Spleen (tissue), 11 donors: ENCODE measurements around the gene SH2D2A. TPM values are rescaled to one million over a fixed set of nuclear protein-coding genes. Genes with fewer than 3 reads are reported as not detected.
A peak's percentile ranks its signal among the peaks of the same experiment; 100 is the strongest.

ENCODE experiments used
- DNase-seq: peaks from one replicate; pipeline ENCODE4 v3.0.0-alpha.2; 2020
- H3K27ac ChIP-seq, 8 donors: fragments of 200-600 bp; sonication (generic) in 7 of 8; 1 replicate in 4 of 8; 2 replicates in 4 of 8; pipeline versions ENCODE4 v1.5.0 to v1.8.0; 2016 to 2021; ENCODE audit warnings: inconsistent platforms in 4 of 8, mild to moderate bottlenecking in 4 of 8, moderate library complexity in 1 of 8
- H3K27me3 ChIP-seq, 7 donors: fragments of 200-600 bp; sonication (generic) in 6 of 7; replicated peaks in 1 of 7; 1 replicate in 4 of 7; 2 replicates in 3 of 7; pipeline versions ENCODE4 v1.5.0 to v1.8.0; 2016 to 2021; ENCODE audit warnings: inconsistent platforms in 3 of 7, mild to moderate bottlenecking in 1 of 7
- H3K36me3 ChIP-seq, 6 donors: fragments of 200-600 bp; sonication (generic) in 5 of 6; 1 replicate in 4 of 6; 2 replicates in 2 of 6; pipeline versions ENCODE4 v1.5.0 to v1.8.0; 2016 to 2021; ENCODE audit warnings: inconsistent platforms in 2 of 6
- H3K4me1 ChIP-seq, 6 donors: fragments of 200-600 bp; sonication (generic) in 5 of 6; 1 replicate in 3 of 6; 2 replicates in 3 of 6; pipeline versions ENCODE4 v1.5.0 to v1.8.0; 2016 to 2021; ENCODE audit warnings: inconsistent platforms in 3 of 6
- H3K4me3 ChIP-seq, 8 donors: fragments of 200-600 bp; sonication (generic) in 7 of 8; 1 replicate in 4 of 8; 2 replicates in 4 of 8; pipeline versions ENCODE4 v1.5.0 to v1.8.0; 2016 to 2021; ENCODE audit warnings: inconsistent platforms in 4 of 8, mild to moderate bottlenecking in 4 of 8, moderate library complexity in 2 of 8
- H3K9me3 ChIP-seq, 8 donors: fragments of 200-600 bp; sonication (generic) in 7 of 8; 1 replicate in 4 of 8; 2 replicates in 4 of 8; pipeline versions ENCODE4 v1.5.0 to v1.8.0; 2016 to 2021; ENCODE audit warnings: inconsistent platforms in 4 of 8
- POLR2A ChIP-seq, 3 donors: fragments of 450-650 bp; IDR thresholded peaks; one replicate each; pipeline ENCODE4 v1.5.1; 2017; ENCODE audit warnings: antibody characterized with exemption in 3 of 3, mild to moderate bottlenecking in 1 of 3
- POLR2AphosphoS5 ChIP-seq, 3 donors: sonication (generic); formaldehyde crosslinking; IDR thresholded peaks; one replicate each; pipeline ENCODE4 v1.5.1; 2017; ENCODE audit warnings: antibody characterized with exemption in 3 of 3
- WGBS, 5 donors: extraction: QIAGEN DNeasy Blood & Tissue Kit in 3 of 5; methylation state at CpG; one replicate each; pipeline versions ENCODE4 v1.1.5 to v1.1.7; 2013 to 2018; 5-methylcytosine and 5-hydroxymethylcytosine counted together
- intact Hi-C: fragments of 100-400 bp; cut with DNase I; formaldehyde crosslinking; loops from one replicate; pipeline ENCODE4 v1.15.0; 2023; ENCODE audit warnings: low total_unique reads
- polyA plus RNA-seq, 3 donors: library from polyadenylated mRNA; stranded (reverse); fragments of 200-250 nt; gene quantifications; one replicate each; pipeline ENCODE4 v1.2.1, GENCODE V29; 2013
- total RNA-seq, 7 donors: library from RNA; depleted of rRNA in 3 of 7; stranded (reverse); fragments of >200 nt in 3 of 7; fragmentation: NEBNext Ultra II Directional in 4 of 7; extraction: Animal tissue kit (Norgen Biotek cat#: 25700) in 4 of 7; gene quantifications; one replicate each; pipeline versions ENCODE4 v1.1.0 to v1.2.1, GENCODE V29; 2016 to 2021
- TF ChIP-seq, protein P1 (sequence below), 11 experiments: fragments of 200-600 bp in 7 of 11; fragments of 450-650 bp in 4 of 11; sonication (generic) in 4 of 11; IDR thresholded peaks in 8 of 11; conservative IDR thresholded peaks in 3 of 11; 1 replicate in 7 of 11; 2 replicates in 4 of 11; pipeline versions ENCODE4 v1.4.0 to v1.8.0; 2016 to 2021; ENCODE audit warnings: antibody characterized with exemption in 11 of 11, inconsistent platforms in 4 of 11, mild to moderate bottlenecking in 1 of 11
- donor health status: healthy with polysubstance abuse.
- donor health status: DM: no; HTN: no; CAD: no; lungs with moderate emphysema.
- donor health status: DM: no; HTN: no; CAD: no.
- donor health status: Bipolar disorder and iron deficiency.
- donor health status: healthy.
- donor health status: DM: no; HTN: no; CAD: no.
- donor health status: DM: yes; HTN: yes; CAD: no.

Gene SH2D2A
- total and polyA plus RNA-seq, 10 donors, result 3.6 to 22.1 (median 12.4) TPM

- intact Hi-C loops, result no loop called here
- Histone ChIP-seq H3K9me3 (no peaks in the 10 kb centered on the region), H3K27ac (no peak overlapping the region), H3K27me3 (peaks cover 0 to 88% (median 14%) of the 10 kb centered on the region in 7 donors), H3K36me3 (no peaks in the 10 kb centered on the region), H3K4me3 (no peak overlapping the region), H3K4me1 (peaks cover 0 to 3% (median 0%) of the 10 kb centered on the region in 6 donors)
- no peak for TF ChIP-seq POLR2A (IDR thresholded peaks at IDR 0.05)
- peak; percentile 52 for DNase-seq
- 40 to 55% (median 42%) methylated on average over 8 to 9 of the region's 9 CpGs for WGBS, 5 donors
Observed at GRCh38 chr1:156839426-156840109, 22.9 kb upstream of the SH2D2A start.

- no peaks in the 10 kb centered on the region for H3K9me3 ChIP-seq
- peak; percentile 56 for DNase-seq
- TF ChIP-seq, protein P1, sequence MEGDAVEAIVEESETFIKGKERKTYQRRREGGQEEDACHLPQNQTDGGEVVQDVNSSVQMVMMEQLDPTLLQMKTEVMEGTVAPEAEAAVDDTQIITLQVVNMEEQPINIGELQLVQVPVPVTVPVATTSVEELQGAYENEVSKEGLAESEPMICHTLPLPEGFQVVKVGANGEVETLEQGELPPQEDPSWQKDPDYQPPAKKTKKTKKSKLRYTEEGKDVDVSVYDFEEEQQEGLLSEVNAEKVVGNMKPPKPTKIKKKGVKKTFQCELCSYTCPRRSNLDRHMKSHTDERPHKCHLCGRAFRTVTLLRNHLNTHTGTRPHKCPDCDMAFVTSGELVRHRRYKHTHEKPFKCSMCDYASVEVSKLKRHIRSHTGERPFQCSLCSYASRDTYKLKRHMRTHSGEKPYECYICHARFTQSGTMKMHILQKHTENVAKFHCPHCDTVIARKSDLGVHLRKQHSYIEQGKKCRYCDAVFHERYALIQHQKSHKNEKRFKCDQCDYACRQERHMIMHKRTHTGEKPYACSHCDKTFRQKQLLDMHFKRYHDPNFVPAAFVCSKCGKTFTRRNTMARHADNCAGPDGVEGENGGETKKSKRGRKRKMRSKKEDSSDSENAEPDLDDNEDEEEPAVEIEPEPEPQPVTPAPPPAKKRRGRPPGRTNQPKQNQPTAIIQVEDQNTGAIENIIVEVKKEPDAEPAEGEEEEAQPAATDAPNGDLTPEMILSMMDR (IDR thresholded peaks at IDR 0.05 in 8 of 11, conservative IDR thresholded peaks at IDR 0.05 in 3 of 11), result peak; percentile 55 to 91 (median 76)
- no peak for TF ChIP-seq POLR2A (IDR thresholded peaks at IDR 0.05)
- no peak for TF ChIP-seq POLR2AphosphoS5 (IDR thresholded peaks at IDR 0.05)
- peaks cover 0 to 86% (median 8%) of the 10 kb centered on the region in 7 donors for H3K27me3 ChIP-seq
- peaks cover 0 to 3% (median 0%) of the 10 kb centered on the region in 6 donors for H3K4me1 ChIP-seq
- intact Hi-C loops, result no loop called here
- H3K4me3 ChIP-seq, result no peak overlapping the region
- no peaks in the 10 kb centered on the region for H3K36me3 ChIP-seq
- H3K27ac ChIP-seq, result no peak overlapping the region
- 0 to 42% (median 36%) methylated on average over 1 to 7 of the region's 7 CpGs for WGBS, 5 donors
Observed at GRCh38 chr1:156838972-156839371, 22.3 kb upstream of the SH2D2A start.

GRCh38 chr1:156836892-156837291 is 20.2 kb upstream of the SH2D2A start:
- no peak for DNase-seq
- H3K27me3 ChIP-seq, result peaks cover 0 to 77% (median 4%) of the 10 kb centered on the region in 7 donors
- no peak overlapping the region for H3K27ac ChIP-seq
- no peaks in the 10 kb centered on the region for H3K9me3 ChIP-seq
- intact Hi-C loops, result no loop called here
- TF ChIP-seq, protein P1 (IDR thresholded peaks at IDR 0.05 in 8 of 11, conservative IDR thresholded peaks at IDR 0.05 in 3 of 11), result no peak
- TF ChIP-seq POLR2A (IDR thresholded peaks at IDR 0.05) (no peak), POLR2AphosphoS5 (IDR thresholded peaks at IDR 0.05) (no peak)
- no peak overlapping the region for H3K4me3 ChIP-seq
- peaks cover 0 to 3% (median 0%) of the 10 kb centered on the region in 6 donors for H3K4me1 ChIP-seq
- no peaks in the 10 kb centered on the region for H3K36me3 ChIP-seq
- WGBS, 5 donors, result 84 to 94% (median 91%) methylated on average over 4 of the region's 4 CpGs

GRCh38 chr1:156836041-156836654 is 19.5 kb upstream of the SH2D2A start:
- peaks cover 0 to 70% (median 4%) of the 10 kb centered on the region in 7 donors for H3K27me3 ChIP-seq
- peak; percentile 69 for DNase-seq
- no peak overlapping the region for H3K27ac ChIP-seq
- WGBS, 5 donors, result 50 to 74% (median 56%) methylated on average over 5 of the region's 5 CpGs
- no peaks in the 10 kb centered on the region for H3K9me3 ChIP-seq
- intact Hi-C loops, result no loop called here
- TF ChIP-seq POLR2A (IDR thresholded peaks at IDR 0.05) (no peak), POLR2AphosphoS5 (IDR thresholded peaks at IDR 0.05) (no peak)
- TF ChIP-seq, protein P1 (IDR thresholded peaks at IDR 0.05 in 8 of 11, conservative IDR thresholded peaks at IDR 0.05 in 3 of 11), result no peak
- H3K4me1 ChIP-seq, result peaks cover 0 to 3% (median 0%) of the 10 kb centered on the region in 6 donors
- no peak overlapping the region for H3K4me3 ChIP-seq
- no peaks in the 10 kb centered on the region for H3K36me3 ChIP-seq
